Osteoblast (primary cell): ENCODE measurements around the gene AP5Z1. TPM values are rescaled to one million over a fixed set of nuclear protein-coding genes. Genes with fewer than 3 reads are reported as not detected.

ENCODE experiments used
- DNase-seq: peaks from one replicate; pipeline ENCODE4 v3.0.0; 2011; ENCODE audit warnings: low spot score, mixed read lengths; ENCODE audit not compliant: insufficient read length; ENCODE audit errors: missing footprints
- H2AFZ ChIP-seq: 2 replicates; pipeline ENCODE4 v1.6.0; 2011; ENCODE audit warnings: mild to moderate bottlenecking, low read length
- H3K27ac ChIP-seq: 2 replicates; pipeline ENCODE4 v1.5.1; 2011; ENCODE audit warnings: mild to moderate bottlenecking, low read depth, low read length, moderate library complexity
- H3K27me3 ChIP-seq: 2 replicates; pipeline ENCODE4 v1.6.0; 2012; ENCODE audit warnings: mild to moderate bottlenecking, control low read depth, inconsistent platforms, low read length, moderate library complexity; ENCODE audit not compliant: insufficient read depth
- H3K36me3 ChIP-seq: 2 replicates; pipeline ENCODE4 v1.5.1; 2011; ENCODE audit warnings: mild to moderate bottlenecking, low read length, control low read depth, moderate library complexity; ENCODE audit not compliant: insufficient read depth
- H3K4me1 ChIP-seq: 2 replicates; pipeline ENCODE4 v1.5.1; 2011; ENCODE audit warnings: mild to moderate bottlenecking, low read length, control low read depth, moderate library complexity; ENCODE audit not compliant: insufficient read depth
- H3K4me2 ChIP-seq: 2 replicates; pipeline ENCODE4 v1.6.0; 2011; ENCODE audit warnings: mild to moderate bottlenecking, low read length; ENCODE audit not compliant: insufficient read depth
- H3K4me3 ChIP-seq: fragments of 200-600 bp; sonication (generic); 3 replicates; pipeline ENCODE4 v1.5.1; 2012; ENCODE audit warnings: mild to moderate bottlenecking, low read length, inconsistent platforms; ENCODE audit not compliant: insufficient read depth
- H3K79me2 ChIP-seq: 2 replicates; pipeline ENCODE4 v1.6.0; 2012; ENCODE audit warnings: mild to moderate bottlenecking, low read length, control low read depth, inconsistent platforms; ENCODE audit not compliant: insufficient read depth
- H3K9me3 ChIP-seq: 2 replicates; pipeline ENCODE4 v1.5.1; 2011; ENCODE audit warnings: low read depth, low read length, control low read depth
- H4K20me1 ChIP-seq: 2 replicates; pipeline ENCODE4 v1.6.0; 2012; ENCODE audit warnings: mild to moderate bottlenecking, low read length, control low read depth; ENCODE audit not compliant: insufficient read depth
- total RNA-seq: library from RNA; depleted of rRNA; stranded (reverse); fragments of >200 nt; gene quantifications from 2 replicates; pipeline ENCODE4 v1.2.3, GENCODE V29; 2012
- TF ChIP-seq, protein P1 (sequence below): IDR thresholded peaks from 2 replicates; pipeline ENCODE4 v1.5.1; 2011; ENCODE audit warnings: mild to moderate bottlenecking, low read depth, low read length, moderate library complexity; ENCODE audit errors: extremely low read depth

Gene AP5Z1
- total RNA-seq, 1 donor, result 73.1 TPM

GRCh38 chr7:4836206-4836661 lies 60.8 kb downstream of the AP5Z1 start:
- no peaks in the 10 kb centered on the region for H3K79me2 ChIP-seq
- H3K27me3 ChIP-seq, result no peaks in the 10 kb centered on the region
- TF ChIP-seq, protein P1, sequence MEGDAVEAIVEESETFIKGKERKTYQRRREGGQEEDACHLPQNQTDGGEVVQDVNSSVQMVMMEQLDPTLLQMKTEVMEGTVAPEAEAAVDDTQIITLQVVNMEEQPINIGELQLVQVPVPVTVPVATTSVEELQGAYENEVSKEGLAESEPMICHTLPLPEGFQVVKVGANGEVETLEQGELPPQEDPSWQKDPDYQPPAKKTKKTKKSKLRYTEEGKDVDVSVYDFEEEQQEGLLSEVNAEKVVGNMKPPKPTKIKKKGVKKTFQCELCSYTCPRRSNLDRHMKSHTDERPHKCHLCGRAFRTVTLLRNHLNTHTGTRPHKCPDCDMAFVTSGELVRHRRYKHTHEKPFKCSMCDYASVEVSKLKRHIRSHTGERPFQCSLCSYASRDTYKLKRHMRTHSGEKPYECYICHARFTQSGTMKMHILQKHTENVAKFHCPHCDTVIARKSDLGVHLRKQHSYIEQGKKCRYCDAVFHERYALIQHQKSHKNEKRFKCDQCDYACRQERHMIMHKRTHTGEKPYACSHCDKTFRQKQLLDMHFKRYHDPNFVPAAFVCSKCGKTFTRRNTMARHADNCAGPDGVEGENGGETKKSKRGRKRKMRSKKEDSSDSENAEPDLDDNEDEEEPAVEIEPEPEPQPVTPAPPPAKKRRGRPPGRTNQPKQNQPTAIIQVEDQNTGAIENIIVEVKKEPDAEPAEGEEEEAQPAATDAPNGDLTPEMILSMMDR, result no peak
- H3K4me2 ChIP-seq, result no peak overlapping the region
- H4K20me1 ChIP-seq, result no peaks in the 10 kb centered on the region
- H3K9me3 ChIP-seq, result no peaks in the 10 kb centered on the region
- H2AFZ ChIP-seq, result no peak overlapping the region
- no peak overlapping the region for H3K27ac ChIP-seq
- H3K4me1 ChIP-seq, result no peaks in the 10 kb centered on the region
- H3K36me3 ChIP-seq, result no peaks in the 10 kb centered on the region
- no peak overlapping the region for H3K4me3 ChIP-seq
- DNase-seq, result peak; percentile 67

GRCh38 chr7:4837041-4837802 lies 61.8 kb downstream of the AP5Z1 start:
- peak; percentile 87 for DNase-seq
- Histone ChIP-seq H3K9me3 (no peaks in the 10 kb centered on the region), H2AFZ (peak overlapping the region; percentile 41), H3K4me1 (no peaks in the 10 kb centered on the region), H3K36me3 (no peaks in the 10 kb centered on the region), H3K4me3 (no peak overlapping the region), H3K27ac (no peak overlapping the region), H3K79me2 (no peaks in the 10 kb centered on the region), H4K20me1 (no peaks in the 10 kb centered on the region), H3K27me3 (no peaks in the 10 kb centered on the region), H3K4me2 (no peak overlapping the region)
- TF ChIP-seq, protein P1, result no peak

GRCh38 chr7:4837803-4838625 lies 62.6 kb downstream of the AP5Z1 start:
- H4K20me1 ChIP-seq, result no peaks in the 10 kb centered on the region
- H3K79me2 ChIP-seq, result no peaks in the 10 kb centered on the region
- H3K36me3 ChIP-seq, result no peaks in the 10 kb centered on the region
- TF ChIP-seq, protein P1, result no peak
- no peaks in the 10 kb centered on the region for H3K27me3 ChIP-seq
- H3K4me1 ChIP-seq, result no peaks in the 10 kb centered on the region
- no peak overlapping the region for H3K27ac ChIP-seq
- no peaks in the 10 kb centered on the region for H3K9me3 ChIP-seq
- no peak for DNase-seq
- H2AFZ ChIP-seq, result no peak overlapping the region
- no peak overlapping the region for H3K4me3 ChIP-seq
- no peak overlapping the region for H3K4me2 ChIP-seq
